Panc1 (cell line): Measurements from ENCODE around the gene CDV3. TPM values are rescaled to one million over a fixed set of nuclear protein-coding genes. Genes with fewer than 3 reads are reported as not detected.

Source experiments
- ATAC-seq: fragments of 200-7000 bp; cut with Tn5 transposase; 2 replicates; pipeline ENCODE4 v1.9.1; 2020; ENCODE audit warnings: mild to moderate bottlenecking, moderate library complexity
- BruUV-seq: library from RNA; stranded (reverse); fragments of 400-500 nt; replicated peaks from 2 replicates; lab custom pipeline; 2021; lab: Mats Ljungman, UMichigan
- CTCF ChIA-PET: fragments of 300-600 bp; sonication (Branson Sonifier 250); formaldehyde crosslinking; loops from one replicate; lab custom pipeline; 2022; ENCODE audit warnings: antibody characterized with exemption; lab: Charles Lee
- POLR2A ChIA-PET: fragments of 300-600 bp; sonication (Branson Sonifier 250); formaldehyde crosslinking; loops from one replicate; lab custom pipeline; 2022; ENCODE audit warnings: antibody characterized with exemption; lab: Charles Lee
- DNase-seq: peaks from one replicate; pipeline ENCODE4 v3.0.0-alpha.2; 2010; ENCODE audit warnings: low read depth, low spot score
- H3K27ac ChIP-seq: 2 replicates; pipeline ENCODE4 v1.5.1; 2011; ENCODE audit warnings: mild to moderate bottlenecking, low read length, inconsistent platforms
- H3K27me3 ChIP-seq: fragments of 200-500 bp; sonication (Bioruptor generic); 2 replicates; pipeline ENCODE4 v1.6.0; 2014; ENCODE audit warnings: low read length, inconsistent platforms; ENCODE audit not compliant: control insufficient read depth, insufficient read depth
- H3K36me3 ChIP-seq: fragments of 200-500 bp; sonication (Bioruptor generic); 2 replicates; pipeline ENCODE4 v1.5.1; 2014; ENCODE audit warnings: inconsistent platforms, mild to moderate bottlenecking, low read length, moderate library complexity; ENCODE audit not compliant: control insufficient read depth, insufficient read depth
- H3K4me1 ChIP-seq: 2 replicates; pipeline ENCODE4 v1.5.1; 2011; ENCODE audit warnings: inconsistent platforms, mild to moderate bottlenecking, low read length, moderate library complexity; ENCODE audit not compliant: control insufficient read depth, insufficient read depth
- H3K4me3 ChIP-seq, 2 experiments: 2 replicates each; pipeline ENCODE4 v1.5.1; 2011 to 2012; ENCODE audit warnings: low read depth in 2 of 2, low read length in 2 of 2, mild to moderate bottlenecking in 2 of 2, inconsistent platforms in 1 of 2, moderate library complexity in 1 of 2
- H3K9me3 ChIP-seq: fragments of 200-500 bp; sonication (Bioruptor generic); 2 replicates; pipeline ENCODE4 v1.5.1; 2014; ENCODE audit warnings: low read depth, mild to moderate bottlenecking, inconsistent platforms, low read length, moderate library complexity; ENCODE audit not compliant: control insufficient read depth, insufficient read depth
- CTCF ChIP-seq: fragments of 450-650 bp; IDR thresholded peaks from 2 replicates; pipeline ENCODE4 v1.5.1; 2017; ENCODE audit warnings: mild to moderate bottlenecking
- POLR2AphosphoS5 ChIP-seq: IDR thresholded peaks from 2 replicates; pipeline ENCODE4 v1.6.1; 2012; ENCODE audit warnings: mild to moderate bottlenecking, low read depth, low read length, moderate library complexity
- REST ChIP-seq, 2 experiments: IDR thresholded peaks; 2 replicates each; pipeline ENCODE4 v1.6.1; 2011 to 2012; ENCODE audit warnings: low read depth in 2 of 2, control low read depth in 1 of 2, low read length in 1 of 2, mild to moderate bottlenecking in 1 of 2, moderate library complexity in 1 of 2; ENCODE audit not compliant: insufficient read depth in 1 of 2
- SIN3A ChIP-seq: IDR thresholded peaks from 2 replicates; pipeline ENCODE4 v1.6.1; 2012; ENCODE audit warnings: low read depth, mild to moderate bottlenecking, low read length, moderate library complexity, borderline replicate concordance; ENCODE audit not compliant: insufficient read depth
- TCF7L2 ChIP-seq: IDR thresholded peaks from 2 replicates; pipeline ENCODE4 v1.6.1; 2011; ENCODE audit warnings: mild to moderate bottlenecking, low read depth, low read length, inconsistent platforms
- in situ Hi-C: cut with HindIII; loops from 2 replicates; pipeline ENCODE4 v1.10.0; 2016; ENCODE audit warnings: low sequenced_read_pairs, low pct_unique_long_range_greater_than_20kb
- intact Hi-C: fragments of 100-400 bp; cut with micrococcal nuclease; formaldehyde crosslinking; loops from one replicate; pipeline ENCODE4 v1.10.0; 2022; ENCODE audit not compliant: unreplicated experiment
- total RNA-seq: library from RNA; stranded (reverse); gene quantifications from one replicate; pipeline ENCODE4 v1.2.1, GENCODE V29; 2021; ENCODE audit not compliant: unreplicated experiment

The CDV3 gene
- total RNA-seq, 1 experiment from 2014 or later: 506 TPM

GRCh38 chr3:133574260-133574881 is 885 bp downstream of the CDV3 start:
- Histone ChIP-seq H3K27ac (peak overlapping the region; percentile 99), H3K9me3 (no peaks in the 10 kb centered on the region), H3K27me3 (no peaks in the 10 kb centered on the region), H3K4me1 (peaks cover 32% of the 10 kb centered on the region), H3K36me3 (peaks cover 32% of the 10 kb centered on the region), H3K4me3 (peak overlapping the region; percentile 88 to 93)
- ChIA-PET CTCF (interaction anchor here (1.0 to 1.4 kb wide), 2 partner anchors 109 to 111 kb away, joined by 3 to 4 read pairs; no protein-coding TSS in a partner anchor), POLR2A (interaction anchor here (0.6 to 1.8 kb wide), 5 partner anchors 104 to 1152 kb away, joined by 3 to 5 read pairs (median 4); no protein-coding TSS in a partner anchor)
- intact Hi-C loops: no loop called here
- ATAC-seq (peak; percentile 47), DNase-seq (no peak)
- no TSS peak for BruUV-seq
- TF ChIP-seq CTCF (no peak; the same call in 1 of the 2 replicates), SIN3A (peak; percentile 80; the same call in 1 of the 2 replicates)
- in situ Hi-C loops: no loop called here

GRCh38 chr3:133575086-133575485 is 1.6 kb downstream of the CDV3 start:
- DNase-seq (no peak), ATAC-seq (no peak)
- H3K4me3 ChIP-seq: peak overlapping the region; percentile 88 to 93
- peaks cover 28% of the 10 kb centered on the region for H3K4me1 ChIP-seq
- intact Hi-C loops (no loop called here), in situ Hi-C loops (no loop called here)
- peaks cover 32% of the 10 kb centered on the region for H3K36me3 ChIP-seq
- ChIA-PET POLR2A (interaction anchor here (0.6 to 1.8 kb wide), 6 partner anchors 104 to 1153 kb away, joined by 3 to 5 read pairs (median 4); no protein-coding TSS in a partner anchor), CTCF (interaction anchor here (1.0 kb wide), 1 partner anchor 110 kb away, joined by 4 read pairs; no protein-coding TSS in a partner anchor)
- H3K9me3 ChIP-seq: no peaks in the 10 kb centered on the region
- no TSS peak for BruUV-seq
- TF ChIP-seq CTCF: no peak
- TF ChIP-seq POLR2AphosphoS5: no peak
- no peak for TF ChIP-seq SIN3A
- TF ChIP-seq TCF7L2: no peak
- no peak for TF ChIP-seq REST (IDR thresholded peaks at IDR 0.05; ENCODE audit: insufficient read depth in 1 of 2, low read depth in 2 of 2, low read length in 1 of 2)
- no peaks in the 10 kb centered on the region for H3K27me3 ChIP-seq
- peak overlapping the region; percentile 99 for H3K27ac ChIP-seq
